ENCODE data around the gene SPSB1.
A peak's percentile ranks its signal among the peaks of the same experiment; 100 is the strongest.
"Not testable (repeated sequence)": the region's sequence is repeated elsewhere in the genome, so short reads cannot be mapped to it uniquely, and the experiment has no call there.

Gene SPSB1

GRCh38 chr1:9382643-9383491 lies 90.2 kb downstream of the SPSB1 start:
- no peak for DNase-seq (ENCODE audit: low read depth, low spot score)
- H3K4me3 ChIP-seq (ENCODE audit: low read depth, low read length) = no peak overlapping the region
- in situ Hi-C loops (cut with HindIII; ENCODE audit: low sequenced_read_pairs) = no loop called here
- TF ChIP-seq, protein P1, sequence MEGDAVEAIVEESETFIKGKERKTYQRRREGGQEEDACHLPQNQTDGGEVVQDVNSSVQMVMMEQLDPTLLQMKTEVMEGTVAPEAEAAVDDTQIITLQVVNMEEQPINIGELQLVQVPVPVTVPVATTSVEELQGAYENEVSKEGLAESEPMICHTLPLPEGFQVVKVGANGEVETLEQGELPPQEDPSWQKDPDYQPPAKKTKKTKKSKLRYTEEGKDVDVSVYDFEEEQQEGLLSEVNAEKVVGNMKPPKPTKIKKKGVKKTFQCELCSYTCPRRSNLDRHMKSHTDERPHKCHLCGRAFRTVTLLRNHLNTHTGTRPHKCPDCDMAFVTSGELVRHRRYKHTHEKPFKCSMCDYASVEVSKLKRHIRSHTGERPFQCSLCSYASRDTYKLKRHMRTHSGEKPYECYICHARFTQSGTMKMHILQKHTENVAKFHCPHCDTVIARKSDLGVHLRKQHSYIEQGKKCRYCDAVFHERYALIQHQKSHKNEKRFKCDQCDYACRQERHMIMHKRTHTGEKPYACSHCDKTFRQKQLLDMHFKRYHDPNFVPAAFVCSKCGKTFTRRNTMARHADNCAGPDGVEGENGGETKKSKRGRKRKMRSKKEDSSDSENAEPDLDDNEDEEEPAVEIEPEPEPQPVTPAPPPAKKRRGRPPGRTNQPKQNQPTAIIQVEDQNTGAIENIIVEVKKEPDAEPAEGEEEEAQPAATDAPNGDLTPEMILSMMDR (IDR thresholded peaks at IDR 0.05; ENCODE audit: low read depth, low read length) = no peak

DNA sequence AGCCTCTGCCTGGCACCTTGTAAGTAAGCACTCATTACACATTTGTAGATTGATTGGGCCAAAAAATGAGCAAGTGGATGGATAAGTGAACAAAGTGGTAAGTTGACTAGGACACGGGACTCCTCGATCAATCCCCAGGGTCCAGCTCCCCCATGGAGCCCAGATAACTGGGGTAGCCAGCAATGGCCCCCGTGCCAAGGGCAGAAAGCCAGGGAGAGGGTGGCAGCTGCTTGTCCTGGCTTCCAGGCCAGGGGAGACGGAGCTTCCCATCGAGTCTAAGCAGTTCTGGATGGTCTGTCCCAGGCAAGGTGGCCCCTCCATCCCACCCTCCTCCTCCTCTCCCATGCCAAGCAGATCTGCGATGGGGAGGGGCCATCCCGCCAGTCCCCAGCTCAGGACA lies 91.4 kb downstream of the SPSB1 start:
- no peak overlapping the region for H3K4me3 ChIP-seq (ENCODE audit: low read depth, low read length)
- TF ChIP-seq, protein P1 (IDR thresholded peaks at IDR 0.05; ENCODE audit: low read depth, low read length) = no peak
- in situ Hi-C loops (cut with HindIII; ENCODE audit: low sequenced_read_pairs) = no loop called here
- DNase-seq (ENCODE audit: low read depth, low spot score) = no peak

DNA sequence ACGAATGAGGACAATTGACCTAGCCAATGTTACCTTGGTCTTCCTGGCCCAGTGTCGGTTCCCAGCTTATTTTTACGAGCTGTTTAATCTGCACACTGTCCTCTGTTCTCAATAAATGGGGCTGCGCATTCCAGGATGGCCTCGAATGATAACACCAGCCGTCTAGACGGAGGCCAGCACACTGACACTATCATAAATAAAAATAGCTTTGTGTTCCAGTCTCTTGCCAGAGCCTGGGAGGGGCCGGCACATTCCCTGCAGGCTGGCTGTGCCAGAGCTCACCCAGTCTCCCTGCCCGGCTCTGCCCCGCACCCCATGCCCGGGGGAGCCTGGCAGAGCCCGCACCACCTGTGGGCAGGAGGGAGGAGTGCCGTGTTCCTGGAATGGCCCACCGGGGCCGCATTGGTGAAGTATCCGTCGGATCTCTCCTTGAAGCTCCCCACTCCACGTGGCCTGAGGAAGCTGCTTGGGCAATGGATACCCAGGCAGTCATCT lies 92.1 kb downstream of the SPSB1 start:
- TF ChIP-seq, protein P1 (IDR thresholded peaks at IDR 0.05; ENCODE audit: low read depth, low read length) = no peak
- in situ Hi-C loops (cut with HindIII; ENCODE audit: low sequenced_read_pairs) = no loop called here
- H3K4me3 ChIP-seq (ENCODE audit: low read depth, low read length) = no peak overlapping the region
- peak; percentile 29 for DNase-seq (ENCODE audit: low read depth, low spot score)

GRCh38 chr1:9385392-9385791 lies 92.7 kb downstream of the SPSB1 start:
- DNase-seq (ENCODE audit: low read depth, low spot score); in situ Hi-C loops (cut with HindIII; ENCODE audit: low sequenced_read_pairs); H3K4me3 ChIP-seq (ENCODE audit: low read depth, low read length): not testable (repeated sequence)

- no peak for DNase-seq (ENCODE audit: low read depth, low spot score)
- no peak overlapping the region for H3K4me3 ChIP-seq (ENCODE audit: low read depth, low read length)
- TF ChIP-seq, protein P1 (IDR thresholded peaks at IDR 0.05; ENCODE audit: low read depth, low read length) = no peak
- in situ Hi-C loops (cut with HindIII; ENCODE audit: low sequenced_read_pairs) = no loop called here
Observed at GRCh38 chr1:9385801-9386573, 93.3 kb downstream of the SPSB1 start.

DNA sequence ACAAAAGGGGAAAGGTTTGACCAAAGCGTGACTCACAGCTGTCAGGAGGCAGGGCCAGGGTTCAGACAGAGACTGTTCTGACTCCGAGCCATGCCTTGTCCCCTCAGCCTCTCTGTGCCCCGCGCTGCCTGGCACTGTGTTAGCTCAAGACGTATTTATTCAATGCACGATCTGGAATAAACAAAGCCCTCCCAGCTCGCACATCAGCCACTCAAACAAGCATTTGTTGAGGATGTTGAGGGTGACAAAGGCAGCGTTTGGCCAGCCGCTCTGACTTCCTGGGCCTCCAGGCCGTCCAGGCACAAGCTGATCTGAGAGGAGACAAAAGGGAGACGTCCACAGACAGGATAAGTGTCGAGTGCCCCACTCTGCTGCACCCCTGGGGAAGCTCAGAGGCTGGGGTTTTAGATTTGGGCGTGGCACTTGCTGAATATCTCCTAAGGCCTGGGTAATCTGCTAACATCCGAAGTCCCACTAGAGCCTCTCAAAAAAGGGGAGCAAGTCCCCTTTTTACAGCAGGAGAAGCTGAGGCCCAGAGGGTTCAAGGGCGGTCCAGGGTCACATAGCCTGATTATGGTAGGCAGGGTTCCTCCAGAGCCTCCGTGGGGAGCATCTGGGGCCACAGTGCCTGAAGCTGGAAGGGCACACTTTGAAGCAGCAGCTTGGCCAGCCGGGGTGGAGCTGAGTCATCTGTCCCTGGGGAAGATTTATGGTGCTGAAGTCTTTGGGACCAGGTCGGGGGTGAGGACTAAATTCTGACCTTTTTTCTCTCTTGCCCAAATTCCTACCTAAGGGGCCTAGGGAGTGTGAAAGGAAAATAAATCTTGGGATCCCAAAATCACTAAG lies 95.9 kb downstream of the SPSB1 start:
- H3K4me3 ChIP-seq (ENCODE audit: low read depth, low read length) = no peak overlapping the region
- TF ChIP-seq, protein P1 (IDR thresholded peaks at IDR 0.05; ENCODE audit: low read depth, low read length) = no peak
- peak; percentile 52 for DNase-seq (ENCODE audit: low read depth, low spot score)
- in situ Hi-C loops (cut with HindIII; ENCODE audit: low sequenced_read_pairs) = no loop called here
